Activated naive CD4-positive, alpha-beta T cell (primary cell): ENCODE data around the gene LHX8.
"Not testable (repeated sequence)": the region's sequence is repeated elsewhere in the genome, so short reads cannot be mapped to it uniquely, and the experiment has no call there.

ENCODE experiments used
- DNase-seq, 4 experiments: peaks; one replicate each; lab custom pipeline; 2025; lab: John Stamatoyannopoulos, UW

Gene LHX8

DNA sequence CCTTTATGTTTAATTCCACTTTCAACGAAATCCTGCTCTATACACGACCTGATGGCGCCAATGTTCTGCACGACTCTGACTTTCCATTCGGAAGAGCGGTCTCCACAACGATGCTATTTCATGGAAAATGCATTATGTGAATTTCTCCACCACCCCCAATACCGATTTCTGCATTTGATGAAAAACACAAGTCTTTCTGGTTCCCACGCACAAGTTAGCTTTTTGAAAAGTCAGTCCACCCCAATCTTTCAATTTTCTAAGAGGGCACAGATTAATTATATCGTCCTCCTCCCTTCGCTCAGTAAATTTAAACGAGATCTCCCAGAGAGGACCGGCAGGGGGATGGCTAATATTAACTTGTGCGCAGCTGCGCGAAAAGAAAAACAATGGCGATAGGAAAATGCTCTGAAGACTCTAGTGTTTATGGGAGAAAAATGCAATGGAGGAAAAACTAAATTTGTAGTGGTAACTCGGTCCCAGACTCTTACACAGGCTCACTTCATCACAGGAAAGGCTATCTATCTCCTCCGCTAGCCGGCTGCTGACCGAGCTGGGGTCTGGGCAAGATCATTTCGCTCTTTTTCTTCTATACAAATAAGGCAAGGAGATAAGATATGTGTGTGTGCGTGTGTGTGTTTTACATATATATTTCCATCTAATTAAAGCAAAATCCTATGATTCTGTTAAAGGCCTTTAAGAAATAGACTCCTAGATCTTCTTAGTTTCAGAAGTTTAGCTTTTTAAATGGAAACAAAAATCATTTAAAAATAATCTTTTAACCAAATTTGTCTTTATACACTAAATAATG is 1.2 kb upstream of the LHX8 start:
- no peak for DNase-seq

DNA sequence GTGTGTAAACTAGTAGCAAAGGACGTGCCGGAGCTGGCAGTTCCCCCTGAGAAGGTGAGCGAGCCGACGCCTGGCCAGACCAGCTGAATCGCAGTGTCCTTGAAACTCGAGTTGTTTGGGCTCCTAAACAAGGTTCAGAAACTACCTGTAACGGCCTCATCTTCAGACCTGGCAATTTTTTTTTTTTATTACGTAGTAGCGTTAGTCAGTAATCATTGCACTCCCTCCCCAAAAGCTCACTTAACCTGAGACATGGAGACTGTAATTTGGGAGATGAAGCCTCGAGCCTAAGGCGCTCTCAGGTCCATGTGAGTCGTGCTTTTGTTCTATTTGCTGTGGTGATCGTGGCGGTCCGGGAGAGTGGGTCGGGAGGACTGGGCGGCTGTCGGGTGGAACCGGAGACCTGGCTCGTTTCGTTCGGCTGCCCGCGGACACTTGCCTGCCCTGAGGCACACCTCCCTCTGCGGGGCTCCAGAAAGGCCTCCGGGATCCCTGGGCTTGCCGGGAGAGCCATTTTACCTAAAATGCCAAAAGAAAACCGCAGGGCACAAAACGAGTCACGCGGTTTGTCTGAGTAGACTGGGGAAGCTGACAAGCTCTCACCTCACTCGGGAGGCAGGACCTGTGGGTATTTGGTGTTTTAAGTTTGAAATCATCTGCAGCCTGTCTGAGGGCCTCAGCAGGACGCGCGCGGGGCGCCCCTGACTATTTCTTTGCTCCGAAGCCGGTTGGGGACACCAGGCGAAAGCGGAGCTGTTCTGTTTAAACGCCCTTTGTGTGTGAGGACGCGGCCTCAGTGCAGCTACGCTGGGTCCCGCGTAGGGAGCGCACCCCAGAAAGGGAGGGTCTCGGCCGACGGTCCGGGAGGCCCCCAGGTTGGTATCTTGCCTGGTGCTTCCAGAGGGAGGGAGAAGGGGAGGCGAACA is 722 bp downstream of the LHX8 start:
- DNase-seq, result no peak

DNA sequence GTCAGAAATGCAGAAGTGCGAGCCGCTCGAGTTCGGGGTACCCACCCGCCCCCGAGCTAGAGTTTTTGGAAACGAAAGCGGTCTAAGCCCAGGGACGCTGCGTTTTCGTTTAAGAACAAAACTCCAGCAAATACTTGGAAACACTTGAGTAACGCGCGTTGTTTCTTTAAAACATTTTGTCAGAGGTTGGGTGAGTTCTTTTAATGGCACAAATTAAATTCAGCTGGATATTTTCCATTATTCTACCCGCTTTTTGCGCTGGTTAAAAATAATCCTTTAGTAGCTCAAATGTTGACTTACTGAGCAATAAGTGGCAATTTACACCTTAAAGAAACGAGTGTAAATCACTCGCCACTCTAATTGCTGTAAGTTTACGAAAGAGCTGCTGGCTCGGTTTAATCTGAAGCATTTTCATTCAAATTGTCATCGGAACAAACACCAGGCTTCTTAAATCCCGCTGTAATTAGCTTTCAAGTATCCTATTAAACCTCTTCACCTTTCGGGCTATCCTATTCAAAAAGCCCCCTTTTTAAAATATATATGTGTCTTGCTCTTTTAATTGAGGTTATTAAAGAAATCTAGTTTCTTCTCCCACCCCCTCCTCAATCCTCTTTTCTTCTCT is 1.5 kb downstream of the LHX8 start:
- DNase-seq, result no peak

DNA sequence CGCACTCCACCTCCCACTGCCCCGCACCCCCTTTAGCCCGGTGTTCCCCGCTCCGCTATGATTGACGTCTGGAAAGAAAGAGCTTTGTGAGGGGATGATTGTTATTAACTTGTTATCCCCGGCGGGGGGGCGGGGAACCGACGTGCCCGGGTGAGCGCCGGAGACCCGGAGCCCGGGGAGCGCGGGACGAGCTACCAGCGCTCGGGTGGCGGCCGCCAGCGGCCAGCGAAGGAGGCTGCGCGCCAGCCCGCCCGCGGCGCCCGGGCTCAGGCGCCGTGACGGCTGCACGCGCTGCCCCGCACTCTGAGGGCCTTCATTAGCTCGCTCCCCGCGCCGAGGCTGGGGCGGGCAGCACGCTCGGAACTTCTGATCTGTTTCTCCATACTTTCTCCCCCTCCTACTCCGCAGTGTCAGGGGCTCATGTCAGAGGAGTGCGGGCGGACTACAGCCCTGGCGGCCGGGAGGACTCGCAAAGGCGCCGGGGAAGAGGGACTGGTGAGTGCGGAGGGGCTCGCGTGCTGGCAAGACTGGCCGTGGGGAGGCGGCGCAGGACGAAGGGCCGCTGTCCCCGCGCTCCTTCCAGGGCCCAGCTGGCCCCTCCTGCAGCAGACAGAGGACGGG is 2.1 kb downstream of the LHX8 start:
- no peak for DNase-seq

DNA sequence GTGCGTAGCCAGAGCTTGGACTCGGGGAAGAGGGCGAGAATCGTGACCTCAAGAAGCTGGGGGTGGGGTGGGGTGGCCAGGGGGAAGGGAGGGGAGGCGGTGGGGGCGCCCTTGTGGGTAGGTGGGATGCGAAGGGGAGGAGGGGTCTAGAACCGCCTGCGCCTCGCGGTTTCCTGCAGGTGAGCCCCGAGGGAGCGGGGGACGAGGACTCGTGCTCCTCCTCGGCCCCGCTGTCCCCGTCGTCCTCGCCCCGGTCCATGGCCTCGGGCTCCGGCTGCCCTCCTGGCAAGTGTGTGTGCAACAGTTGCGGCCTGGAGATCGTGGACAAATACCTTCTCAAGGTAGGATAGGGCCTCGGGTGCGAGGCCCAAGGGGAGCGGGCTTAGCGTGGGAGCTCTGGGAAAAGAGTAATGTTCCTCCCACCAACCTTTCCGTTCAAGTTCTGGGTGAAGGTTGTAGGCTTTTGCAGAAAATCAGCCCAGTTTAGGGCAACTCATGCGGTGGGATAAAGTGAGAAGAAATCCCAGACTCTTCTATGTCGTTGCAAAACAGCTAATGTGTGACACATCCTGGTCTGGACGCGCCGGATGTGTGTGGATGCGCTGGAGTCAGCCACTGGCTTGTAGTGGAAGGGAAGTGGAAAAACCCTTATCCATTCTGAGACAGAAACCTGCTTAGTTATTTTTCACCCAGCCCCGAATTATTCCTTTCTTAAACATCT is 2.9 kb downstream of the LHX8 start:
- DNase-seq, result no peak

DNA sequence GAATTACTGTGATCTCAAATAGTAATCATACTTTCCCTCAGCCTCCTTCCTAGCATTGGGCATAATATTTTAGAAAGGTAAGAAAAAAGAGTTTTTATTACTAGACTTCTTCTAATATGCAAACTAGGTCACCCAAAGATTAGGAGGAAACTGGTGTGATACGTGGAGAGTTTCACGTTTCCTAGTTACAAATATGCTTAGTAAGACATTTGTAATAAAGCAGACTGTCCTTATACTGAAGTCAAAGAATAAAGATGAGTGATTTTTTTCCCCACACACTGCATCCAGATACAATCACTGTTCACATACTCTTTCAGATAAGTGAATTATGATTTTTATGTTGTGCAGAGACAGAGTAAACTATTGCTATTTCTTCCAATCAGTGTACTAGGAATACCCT is 17.9 kb downstream of the LHX8 start:
- DNase-seq, result no peak

DNA sequence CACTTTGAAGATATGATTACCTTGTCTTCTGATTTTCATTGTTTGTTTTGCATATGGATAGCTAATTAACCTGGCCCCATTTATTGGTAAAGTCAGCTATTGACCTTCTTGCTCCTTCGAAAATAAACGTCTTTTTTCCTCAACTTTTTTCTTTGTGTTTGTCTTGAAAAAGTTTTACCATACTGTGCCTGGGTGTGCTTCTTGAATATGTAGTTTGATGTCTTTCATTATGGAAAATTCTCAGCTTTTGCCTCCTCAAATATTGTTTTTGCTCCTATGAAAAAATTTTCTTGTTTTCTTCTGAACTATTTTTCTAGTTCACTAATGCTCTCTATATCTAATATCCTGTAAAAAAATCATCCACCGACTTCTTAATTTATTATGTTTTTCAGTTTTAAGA is 25.0 kb downstream of the LHX8 start:
- DNase-seq, result no peak

DNA sequence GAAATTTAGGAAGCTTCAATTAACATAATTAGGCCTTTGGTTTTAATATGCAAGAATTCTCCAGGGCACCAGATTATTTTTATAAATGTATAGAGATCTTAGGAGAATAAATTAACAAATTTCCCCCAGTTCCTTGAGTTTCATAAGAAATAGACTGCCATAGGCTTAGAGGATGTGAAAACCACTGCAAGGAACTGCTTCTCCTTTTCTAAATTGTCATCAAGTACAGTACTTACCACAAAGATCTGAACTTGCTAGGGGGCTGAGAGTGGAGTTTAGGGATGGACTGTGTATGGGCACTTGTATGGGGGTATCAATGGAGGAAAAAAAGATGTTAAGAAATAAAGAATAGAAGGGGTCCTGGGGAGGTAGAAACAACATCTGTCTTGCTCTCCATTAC is 31.1 kb downstream of the LHX8 start:
- DNase-seq, result no peak

DNA sequence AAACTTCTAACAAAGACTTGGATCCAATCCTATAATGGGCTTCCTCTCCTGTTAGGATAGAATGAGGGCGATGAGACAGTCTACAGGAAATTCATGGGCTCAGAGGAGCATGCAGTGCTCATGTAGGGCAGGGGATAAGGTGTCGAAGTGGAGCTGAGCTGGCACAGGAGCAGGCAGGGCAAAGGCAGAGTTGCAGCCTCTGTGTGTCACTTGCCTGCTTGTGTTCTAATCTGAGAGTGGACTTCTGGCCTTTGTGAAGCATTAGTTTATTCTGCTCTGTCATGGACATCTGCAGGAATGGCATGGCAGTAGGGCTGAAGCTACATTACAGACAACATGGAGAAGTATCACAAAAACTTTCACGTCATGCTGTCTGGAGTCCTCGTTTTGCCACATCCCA is 32.6 kb downstream of the LHX8 start:
- no peak for DNase-seq

DNA sequence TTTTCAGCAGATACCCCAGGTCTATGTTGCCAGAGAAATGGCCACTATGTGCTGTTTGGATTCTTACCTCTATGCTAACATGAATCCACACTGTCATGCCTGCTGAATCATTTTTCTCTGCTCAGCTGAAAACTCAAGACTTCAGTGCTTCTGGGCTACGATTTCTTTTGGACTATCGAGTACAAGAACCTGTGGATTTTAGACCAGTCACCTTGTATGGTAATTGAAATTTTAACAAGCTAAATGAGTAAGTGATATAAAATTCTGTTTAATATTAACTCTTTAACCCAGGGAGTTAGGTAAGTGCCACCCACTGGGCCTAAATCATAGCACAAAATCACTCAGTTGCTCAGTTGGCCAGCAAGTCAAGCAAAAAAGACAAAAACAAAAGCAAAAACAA is 35.8 kb downstream of the LHX8 start:
- DNase-seq, result no peak

DNA sequence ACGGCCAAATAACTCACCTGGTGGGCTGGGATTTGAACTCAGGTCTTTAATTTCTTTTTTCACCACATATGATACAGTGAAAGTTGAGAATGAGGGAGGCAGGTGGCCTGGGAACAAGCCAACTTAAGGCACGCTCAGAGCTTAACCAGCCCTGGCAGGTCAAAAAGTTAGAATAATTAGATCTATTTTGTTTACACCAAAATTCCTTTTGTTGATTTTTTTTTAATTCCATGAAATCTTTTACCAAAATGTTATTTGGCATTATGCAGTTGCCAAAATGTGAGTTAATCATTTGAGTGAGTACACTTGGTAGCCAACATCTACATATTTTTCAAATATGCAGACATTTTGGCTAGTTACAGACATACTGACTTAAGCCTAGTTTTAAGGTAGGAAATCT is 36.8 kb downstream of the LHX8 start:
- no peak for DNase-seq

DNA sequence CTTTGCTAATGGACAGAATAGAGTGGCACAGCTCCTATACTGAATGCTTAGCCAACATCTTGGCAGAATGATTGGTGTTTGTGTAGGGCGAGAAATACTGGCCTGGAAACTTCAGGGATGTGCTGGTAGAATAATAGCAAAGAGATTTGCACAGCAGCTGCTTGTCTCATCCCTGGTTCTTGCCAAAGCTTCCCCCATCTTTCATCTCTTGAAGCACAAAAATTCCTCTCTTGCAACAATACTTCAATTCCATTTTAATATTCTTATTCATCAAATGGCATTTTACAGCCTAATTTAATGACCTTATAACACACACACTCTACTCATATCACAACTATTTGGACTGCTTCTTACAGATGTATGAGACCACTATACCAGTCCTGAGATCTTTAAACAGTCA is 37.7 kb downstream of the LHX8 start:
- DNase-seq, result no peak

DNA sequence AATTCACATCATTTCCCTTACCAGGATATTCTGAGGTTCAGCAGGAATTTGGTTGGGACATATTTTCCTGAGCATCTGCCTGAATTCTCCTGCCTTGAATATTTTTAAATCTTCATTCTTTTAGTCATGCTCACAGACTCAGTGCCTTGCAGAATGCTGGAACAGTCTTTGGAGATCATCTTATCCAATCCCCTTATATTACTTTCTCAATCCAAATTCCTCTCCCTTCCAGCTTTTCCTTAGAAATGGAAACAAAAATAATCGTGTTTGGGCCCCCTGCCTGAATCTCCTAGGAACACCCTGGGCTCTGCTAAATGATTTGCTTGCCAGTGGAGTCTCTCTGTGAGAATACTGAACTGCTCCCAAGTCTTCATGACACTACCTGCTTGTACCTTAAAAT is 38.4 kb downstream of the LHX8 start:
- no peak for DNase-seq

DNA sequence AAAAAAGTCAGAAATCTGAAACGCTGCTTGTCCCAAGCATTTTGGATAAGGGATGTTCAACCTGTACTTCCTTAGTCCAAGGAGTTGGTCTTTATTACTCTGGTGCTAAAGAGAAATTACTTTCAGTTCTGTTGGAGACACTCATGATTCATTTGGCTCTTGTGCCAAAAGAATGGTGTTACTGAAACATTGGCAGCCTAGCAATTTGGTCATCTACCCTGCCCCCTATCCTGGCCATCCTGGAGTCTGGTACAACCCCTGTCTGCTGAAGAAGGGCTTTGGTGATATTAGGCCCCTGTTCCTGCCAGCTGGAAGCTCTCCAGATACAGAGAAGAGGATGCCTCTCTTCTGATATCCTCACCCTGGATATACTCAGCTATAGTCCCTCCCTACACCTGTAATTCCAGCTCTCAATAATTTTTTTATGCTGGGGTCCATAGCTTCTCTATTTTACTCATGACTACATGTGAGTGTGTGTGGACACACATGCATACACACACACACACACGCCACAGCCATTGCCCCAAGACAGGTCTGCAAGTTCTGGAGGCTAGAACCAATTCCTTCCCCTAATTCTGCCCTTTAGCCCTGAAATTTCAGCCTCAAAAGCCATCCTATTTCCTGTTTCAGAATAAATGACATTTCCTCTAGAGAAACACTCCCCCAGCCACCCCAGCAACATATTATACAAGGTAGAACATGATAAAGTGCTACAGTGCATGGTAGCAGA is 40.0 kb downstream of the LHX8 start:
- DNase-seq, result no peak

DNA sequence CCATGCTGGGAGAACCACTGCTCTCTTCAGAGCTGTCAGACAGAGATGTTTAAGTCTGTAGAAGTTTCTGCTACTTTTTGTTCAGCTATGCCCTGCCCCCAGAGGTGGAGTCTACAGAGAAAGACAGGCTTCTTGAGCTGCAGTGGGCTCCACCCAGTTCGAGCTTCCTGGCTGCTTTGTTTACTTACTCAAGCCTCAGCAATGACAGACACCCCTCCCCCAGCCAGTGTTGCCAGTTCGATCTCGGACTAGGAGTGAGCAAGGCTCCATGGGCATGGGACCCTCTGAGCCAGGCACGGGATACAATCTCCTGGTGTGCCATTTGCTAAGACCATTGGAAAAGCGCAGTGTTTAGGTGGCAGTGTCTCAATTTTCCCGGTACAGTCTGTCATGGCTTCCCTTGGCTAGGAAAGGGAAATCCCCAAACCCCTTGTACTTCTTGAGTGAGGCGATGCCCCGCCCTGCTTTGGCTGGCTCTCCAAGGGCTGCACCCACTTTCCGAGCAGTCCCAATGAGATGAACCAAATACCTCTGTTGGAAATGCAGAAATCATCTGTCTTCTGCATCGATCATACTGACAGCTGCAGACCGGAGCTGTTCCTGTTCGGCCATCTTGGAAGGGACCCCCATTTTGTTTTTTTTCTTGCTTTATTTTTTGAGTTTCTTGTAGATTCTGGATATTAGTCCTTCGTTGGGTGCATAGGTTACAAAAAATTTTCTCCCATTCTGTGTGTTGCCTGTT is 47.2 kb downstream of the LHX8 start:
- DNase-seq, result not testable (repeated sequence)

DNA sequence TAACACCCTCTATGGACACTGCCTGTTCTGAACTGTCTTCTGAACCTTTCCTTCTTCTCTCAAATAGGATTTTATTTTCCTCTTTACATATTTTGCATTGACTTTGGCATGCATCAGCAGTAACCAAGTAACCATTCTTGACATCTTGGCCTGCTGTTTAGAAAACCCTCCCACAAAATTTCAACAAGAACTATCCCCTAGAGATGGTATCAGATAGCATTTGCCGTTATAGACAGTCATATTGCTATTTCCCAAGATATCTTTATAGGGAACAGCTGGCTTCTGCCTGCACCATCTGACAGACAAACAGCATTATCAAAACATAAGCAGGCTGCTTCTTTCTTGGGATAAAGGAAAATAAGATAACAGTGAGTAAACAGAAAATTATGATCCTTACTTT is 54.7 kb downstream of the LHX8 start:
- no peak for DNase-seq

DNA sequence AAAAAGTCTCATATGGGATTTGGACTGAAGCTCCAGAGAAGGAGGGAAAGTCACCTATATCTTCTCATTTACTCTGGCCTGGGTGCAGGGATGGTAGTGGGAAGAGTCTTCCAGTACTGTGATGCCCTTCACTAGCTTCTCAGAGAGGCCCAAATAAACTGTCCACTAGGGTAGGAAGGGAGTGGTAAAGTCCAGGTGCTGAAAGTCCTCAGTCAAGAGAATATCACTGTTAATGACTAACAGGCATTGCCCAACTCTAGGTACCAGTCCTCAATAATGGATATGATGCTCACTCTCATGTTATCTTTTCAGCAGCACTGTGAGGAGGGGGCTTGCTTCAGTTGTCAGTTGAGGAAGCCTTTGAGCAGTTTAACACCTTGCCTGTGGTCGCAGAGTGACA is 64.0 kb downstream of the LHX8 start:
- DNase-seq, result no peak

DNA sequence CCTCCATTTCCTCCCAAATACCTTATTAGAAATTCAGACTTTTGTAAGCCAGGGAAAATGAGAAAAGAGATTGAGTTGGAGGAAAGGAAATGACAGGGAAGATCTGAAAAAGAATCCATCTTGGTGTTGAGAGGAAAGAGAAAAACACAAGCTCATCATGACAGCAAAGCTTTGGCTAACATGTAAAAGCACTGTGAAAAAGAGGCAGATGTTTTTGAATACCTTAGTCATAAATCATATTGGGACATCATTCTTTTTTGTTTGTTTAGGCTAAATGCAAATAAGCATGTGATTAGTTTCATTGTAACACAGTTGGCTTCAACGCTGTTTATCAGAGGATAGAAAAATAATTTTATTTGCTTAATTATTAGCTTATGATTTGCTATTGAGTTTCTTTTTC is 64.6 kb downstream of the LHX8 start:
- no peak for DNase-seq

DNA sequence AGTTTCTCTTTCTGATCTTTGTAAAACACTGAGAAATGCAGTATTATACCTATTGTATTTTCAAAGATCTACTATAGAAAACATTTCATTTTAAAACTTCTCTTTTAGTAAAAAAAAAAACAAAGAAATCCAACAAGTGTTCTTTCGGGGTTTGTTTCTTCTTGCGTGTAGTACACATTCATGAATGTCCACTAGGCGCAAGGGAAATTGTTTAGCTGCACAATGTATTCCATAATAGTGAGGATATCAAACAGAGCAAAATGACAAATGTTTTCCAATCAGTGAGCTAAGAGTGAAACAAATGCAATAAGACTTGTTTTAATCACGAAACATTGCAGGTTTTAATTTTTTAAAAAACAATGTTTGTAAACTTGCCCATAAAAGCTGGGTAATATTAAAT is 68.6 kb downstream of the LHX8 start:
- DNase-seq, result no peak
